Measurements from ENCODE around the gene ZNF628.
"Not testable (repeated sequence)": the region's sequence is repeated elsewhere in the genome, so short reads cannot be mapped to it uniquely, and the experiment has no call there.

ZNF628 gene

GRCh38 chr19:55487924-55488687 is 11.7 kb downstream of the ZNF628 start, which contains the start of gene SSC5D:
TSS of gene SSC5D (plus strand) at chr19:55488436. CDS start at chr19:55488590, 154 bp downstream.
- FAIRE-seq: no peak
- TF ChIP-seq POLR2A (IDR thresholded peaks at IDR 0.05; ENCODE audit: low read depth, low read length): peak; percentile 38
- DNase-seq (ENCODE audit: insufficient read length, low spot score): peak; percentile 92

- FAIRE-seq (no peak), DNase-seq (ENCODE audit: insufficient read length, low spot score) (no peak)
- TF ChIP-seq POLR2A (IDR thresholded peaks at IDR 0.05; ENCODE audit: low read depth, low read length): no peak
Measured at GRCh38 chr19:55488986-55489710, 12.7 kb downstream of the ZNF628 start.

GRCh38 chr19:55489711-55490477 is 13.5 kb downstream of the ZNF628 start:
- no peak for FAIRE-seq
- no peak for DNase-seq (ENCODE audit: insufficient read length, low spot score)
- TF ChIP-seq POLR2A (IDR thresholded peaks at IDR 0.05; ENCODE audit: low read depth, low read length): 0 out of 2 replicates have a peak, but pooled peaks have one; percentile 16

GRCh38 chr19:55490478-55491432 is 14.3 kb downstream of the ZNF628 start:
- DNase-seq (ENCODE audit: insufficient read length, low spot score): no peak
- no peak for TF ChIP-seq POLR2A (IDR thresholded peaks at IDR 0.05; ENCODE audit: low read depth, low read length)

GRCh38 chr19:55491546-55492360 is 15.3 kb downstream of the ZNF628 start:
- DNase-seq (ENCODE audit: insufficient read length, low spot score) (no peak), FAIRE-seq (no peak)
- TF ChIP-seq POLR2A (IDR thresholded peaks at IDR 0.05; ENCODE audit: low read depth, low read length): no peak

More at GRCh38 chr19:55490478-55491432, 14.3 kb downstream of the ZNF628 start:
- FAIRE-seq: no peak

GRCh38 chr19:55492362-55492944 is 16.0 kb downstream of the ZNF628 start:
- no peak for TF ChIP-seq POLR2A (IDR thresholded peaks at IDR 0.05; ENCODE audit: low read depth, low read length)
- FAIRE-seq (no peak), DNase-seq (ENCODE audit: insufficient read length, low spot score) (no peak)

- FAIRE-seq (no peak), DNase-seq (ENCODE audit: insufficient read length, low spot score) (no peak)
- no peak for TF ChIP-seq POLR2A (IDR thresholded peaks at IDR 0.05; ENCODE audit: low read depth, low read length)
Measured at GRCh38 chr19:55493052-55493644, 16.7 kb downstream of the ZNF628 start.

- FAIRE-seq: no peak
- DNase-seq (ENCODE audit: insufficient read length, low spot score): no peak
- TF ChIP-seq POLR2A (IDR thresholded peaks at IDR 0.05; ENCODE audit: low read depth, low read length): no peak
Measured at GRCh38 chr19:55493645-55494171, 17.3 kb downstream of the ZNF628 start.

- no peak for DNase-seq (ENCODE audit: insufficient read length, low spot score)
- peak; percentile 50 for TF ChIP-seq POLR2A (IDR thresholded peaks at IDR 0.05; ENCODE audit: low read depth, low read length)
- no peak for FAIRE-seq
Measured at GRCh38 chr19:55494172-55494761, 17.9 kb downstream of the ZNF628 start.

- TF ChIP-seq POLR2A (IDR thresholded peaks at IDR 0.05; ENCODE audit: low read depth, low read length): no peak
- DNase-seq (ENCODE audit: insufficient read length, low spot score): no peak
- FAIRE-seq: no peak
Measured at GRCh38 chr19:55495646-55496349, 19.4 kb downstream of the ZNF628 start.

GRCh38 chr19:55496820-55497219 is 20.4 kb downstream of the ZNF628 start:
- not testable (repeated sequence) for DNase-seq (ENCODE audit: insufficient read length, low spot score); FAIRE-seq
